K562 (cell line): ENCODE results near the gene CDKL1.

Source experiments
- HES1 ChIP-seq: fragments of 450-650 bp; IDR thresholded peaks from 2 replicates; pipeline ENCODE4 v1.6.1; 2016; ENCODE audit warnings: low read depth, mild to moderate bottlenecking, moderate library complexity
- SRSF1 ChIP-seq: fragments of 200-400 bp; formaldehyde crosslinking; IDR thresholded peaks from 2 replicates; pipeline ENCODE4 v1.6.1; 2017; ENCODE audit warnings: mild to moderate bottlenecking, low read depth, low read length, moderate library complexity

GRCh38 chr14:50363714-50364111, 33.0 kb downstream of the CDKL1 start:
- TF ChIP-seq SRSF1 (no peak), HES1 (no peak)
